IMR-90 (cell line): ENCODE measurements around the gene TCIRG1. TPM values are rescaled to one million over a fixed set of nuclear protein-coding genes. Genes with fewer than 3 reads are reported as not detected.

Experiments used
- ATAC-seq: fragments of 200-7000 bp; cut with Tn5 transposase; 2 replicates; pipeline ENCODE4 v1.9.1; 2020; ENCODE audit warnings: low read depth, mild to moderate bottlenecking, moderate library complexity
- BruUV-seq: library from RNA; stranded (reverse); fragments of 400-500 nt; replicated peaks from 2 replicates; lab custom pipeline; 2021; lab: Mats Ljungman, UMichigan
- CTCF ChIA-PET: fragments of 300-600 bp; formaldehyde crosslinking; extraction: SDS; loops from one replicate; lab custom pipeline; 2021; ENCODE audit warnings: antibody characterized with exemption; lab: Yijun Ruan, JAX
- POLR2A ChIA-PET: fragments of 300-600 bp; sonication (Branson Sonifier 250); formaldehyde crosslinking; loops from one replicate; lab custom pipeline; 2022; ENCODE audit warnings: antibody characterized with exemption; ENCODE audit not compliant: unreplicated experiment; lab: Charles Lee
- DNase-seq: peaks from one replicate; pipeline ENCODE4 v3.0.0; 2013
- H2AFZ ChIP-seq: replicated peaks from 2 replicates; pipeline ENCODE3; 2013; ENCODE audit warnings: low read length, mild to moderate bottlenecking; ENCODE audit not compliant: poor library complexity
- H2AK5ac ChIP-seq: 2 replicates; pipeline ENCODE4 v1.6.1; 2013; ENCODE audit warnings: low read depth, low read length, inconsistent platforms
- H2AK9ac ChIP-seq: replicated peaks from 2 replicates; pipeline ENCODE3; 2013; ENCODE audit warnings: mild to moderate bottlenecking, low read depth, low read length, moderate library complexity; ENCODE audit not compliant: poor library complexity
- H2BK120ac ChIP-seq: 2 replicates; pipeline ENCODE4 v1.6.1; 2013; ENCODE audit warnings: low read depth, low read length, inconsistent platforms
- H2BK15ac ChIP-seq: 3 replicates; pipeline ENCODE4 v1.6.1; 2013; ENCODE audit warnings: low read depth, low read length, inconsistent platforms
- H2BK20ac ChIP-seq: 2 replicates; pipeline ENCODE4 v1.6.1; 2013; ENCODE audit warnings: low read depth, mild to moderate bottlenecking, inconsistent platforms, low read length, moderate library complexity
- H2BK5ac ChIP-seq: 2 replicates; pipeline ENCODE4 v1.6.1; 2013; ENCODE audit warnings: mild to moderate bottlenecking, low read depth, low read length, inconsistent platforms; ENCODE audit not compliant: poor library complexity, severe bottlenecking
- H3K14ac ChIP-seq: replicated peaks from 2 replicates; pipeline ENCODE4 v1.6.1; 2013; ENCODE audit warnings: low read depth, low read length, inconsistent platforms
- H3K18ac ChIP-seq: 2 replicates; pipeline ENCODE4 v1.6.1; 2013; ENCODE audit warnings: low read depth, low read length, control low read depth
- H3K23ac ChIP-seq: 2 replicates; pipeline ENCODE4 v1.6.1; 2013; ENCODE audit warnings: low read depth, low read length, inconsistent platforms
- H3K27ac ChIP-seq: 2 replicates; pipeline ENCODE4 v1.5.1; 2013; ENCODE audit warnings: mild to moderate bottlenecking, control low read depth, low read length; ENCODE audit not compliant: insufficient read depth
- H3K27me3 ChIP-seq: 2 replicates; pipeline ENCODE4 v1.6.1; 2013; ENCODE audit warnings: low read length; ENCODE audit not compliant: control insufficient read depth, insufficient read depth
- H3K36me3 ChIP-seq: 2 replicates; pipeline ENCODE4 v1.6.1; 2013; ENCODE audit warnings: low read length, mixed read lengths; ENCODE audit not compliant: control insufficient read depth, insufficient read depth
- H3K4ac ChIP-seq: 2 replicates; pipeline ENCODE4 v1.6.1; 2013; ENCODE audit warnings: low read depth, low read length, inconsistent platforms
- H3K4me1 ChIP-seq: 2 replicates; pipeline ENCODE4 v1.6.1; 2013; ENCODE audit warnings: low read length, mixed read lengths; ENCODE audit not compliant: control insufficient read depth, insufficient read depth
- H3K4me2 ChIP-seq: 2 replicates; pipeline ENCODE4 v1.6.1; 2013; ENCODE audit warnings: low read depth, mild to moderate bottlenecking, control low read depth, low read length, moderate library complexity
- H3K4me3 ChIP-seq: 2 replicates; pipeline ENCODE4 v1.5.1; 2013; ENCODE audit warnings: low read depth, mild to moderate bottlenecking, control low read depth, low read length, moderate library complexity; ENCODE audit not compliant: insufficient read depth
- H3K56ac ChIP-seq: 2 replicates; pipeline ENCODE4 v1.6.1; 2013; ENCODE audit warnings: low read length, inconsistent platforms; ENCODE audit not compliant: insufficient read depth; ENCODE audit errors: extremely low read depth
- H3K79me1 ChIP-seq, 2 experiments: 2 replicates each; pipeline ENCODE4 v1.6.1; 2013; ENCODE audit warnings: low read length in 2 of 2, inconsistent platforms in 1 of 2, low read depth in 1 of 2
- H3K9ac ChIP-seq: 2 replicates; pipeline ENCODE4 v1.6.1; 2013; ENCODE audit warnings: low read depth, low read length, control low read depth
- H3K9me1 ChIP-seq: 2 replicates; pipeline ENCODE4 v1.6.1; 2013; ENCODE audit warnings: low read length, inconsistent platforms; ENCODE audit not compliant: insufficient read depth
- H3K9me3 ChIP-seq: 2 replicates; pipeline ENCODE4 v1.6.1; 2013; ENCODE audit warnings: low read length; ENCODE audit not compliant: control insufficient read depth, insufficient read depth
- H4K20me1 ChIP-seq: 2 replicates; pipeline ENCODE4 v1.6.1; 2013; ENCODE audit warnings: low read length, inconsistent platforms; ENCODE audit not compliant: insufficient read depth
- H4K5ac ChIP-seq: 2 replicates; pipeline ENCODE4 v1.6.1; 2013; ENCODE audit warnings: mild to moderate bottlenecking, low read depth, low read length, control low read depth
- H4K8ac ChIP-seq, 2 experiments: 2 replicates each; pipeline ENCODE4 v1.6.1; 2013; ENCODE audit warnings: low read depth in 2 of 2, low read length in 2 of 2, control low read depth in 1 of 2, inconsistent platforms in 1 of 2
- H4K91ac ChIP-seq: 2 replicates; pipeline ENCODE4 v1.6.1; 2013; ENCODE audit warnings: low read depth, low read length, inconsistent platforms; ENCODE audit not compliant: insufficient read depth
- CEBPB ChIP-seq: IDR thresholded peaks from 2 replicates; pipeline ENCODE4 v1.6.1; 2012; ENCODE audit warnings: low read depth, low read length, improper control_type of control experiment
- CHD1 ChIP-seq: IDR thresholded peaks from 2 replicates; pipeline ENCODE4 v1.6.1; 2012; ENCODE audit warnings: low read depth, low read length, improper control_type of control experiment
- FOS ChIP-seq: fragments of 150-350 bp; IDR thresholded peaks from 2 replicates; pipeline ENCODE4 v1.6.1; 2016; ENCODE audit warnings: low read depth, low read length
- MXI1 ChIP-seq: IDR thresholded peaks from 2 replicates; pipeline ENCODE4 v1.6.1; 2012; ENCODE audit warnings: low read depth, mild to moderate bottlenecking, low read length, moderate library complexity, borderline replicate concordance
- POLR2A ChIP-seq: IDR thresholded peaks from 2 replicates; pipeline ENCODE4 v1.6.1; 2012; ENCODE audit warnings: mild to moderate bottlenecking, low read depth, low read length
- RAD21 ChIP-seq: IDR thresholded peaks from 2 replicates; pipeline ENCODE4 v1.6.1; 2012; ENCODE audit warnings: low read length, improper control_type of control experiment
- RCOR1 ChIP-seq: IDR thresholded peaks from 2 replicates; pipeline ENCODE4 v1.6.1; 2012; ENCODE audit warnings: mild to moderate bottlenecking, low read length, improper control_type of control experiment; ENCODE audit not compliant: insufficient replicate concordance
- RFX5 ChIP-seq: IDR thresholded peaks from 2 replicates; pipeline ENCODE4 v1.8.0; 2012; ENCODE audit warnings: low read depth, mild to moderate bottlenecking, low read length, moderate library complexity
- WGBS, 2 experiments: methylation state at CpG; one replicate each; pipeline versions ENCODE4 v1.1.5 to v1.1.7; 2013; ENCODE audit warnings: missing lambda C conversion rate in 2 of 2; ENCODE audit not compliant: insufficient read length in 1 of 2; ENCODE audit errors: extremely low coverage in 2 of 2; 5-methylcytosine and 5-hydroxymethylcytosine counted together
- dilution Hi-C: fragments of 300-500 bp; cut with HindIII; formaldehyde crosslinking; loops from one replicate; pipeline ENCODE4 v1.14.3; 2018; ENCODE audit warnings: low sequenced_read_pairs; ENCODE audit not compliant: unreplicated experiment
- in situ Hi-C: fragments of 300-500 bp; cut with MboI; formaldehyde crosslinking; loops from 3 replicates; pipeline ENCODE4 v1.14.3; 2019; ENCODE audit warnings: low sequenced_read_pairs, inconsistent platforms, mixed read lengths
- intact Hi-C: fragments of 100-400 bp; cut with micrococcal nuclease; formaldehyde crosslinking; loops from 2 replicates; pipeline ENCODE4 v1.10.0; 2022
- polyA plus RNA-seq, 3 experiments: library from polyadenylated mRNA; depleted of rRNA; stranded (reverse); fragments of >200 nt; gene quantifications; 2 replicates each; pipeline ENCODE4 v1.2.3, GENCODE V29; 2012; ENCODE audit warnings: low replicate concordance in 1 of 3
- total RNA-seq: library from RNA; depleted of rRNA; stranded (reverse); fragments of >200 nt; gene quantifications from 2 replicates; pipeline ENCODE4 v1.2.3, GENCODE V29; 2012
- TF ChIP-seq, protein P1 (sequence below): fragments of 150-350 bp; IDR thresholded peaks from 2 replicates; pipeline ENCODE4 v1.6.1; 2017; ENCODE audit warnings: mild to moderate bottlenecking, antibody characterized with exemption, low read length, low read depth

Gene TCIRG1
- total and polyA plus RNA-seq, 2 of the 4 experiments (the other 2 are of a cell fraction) = 25.3 to 117 TPM

DNA sequence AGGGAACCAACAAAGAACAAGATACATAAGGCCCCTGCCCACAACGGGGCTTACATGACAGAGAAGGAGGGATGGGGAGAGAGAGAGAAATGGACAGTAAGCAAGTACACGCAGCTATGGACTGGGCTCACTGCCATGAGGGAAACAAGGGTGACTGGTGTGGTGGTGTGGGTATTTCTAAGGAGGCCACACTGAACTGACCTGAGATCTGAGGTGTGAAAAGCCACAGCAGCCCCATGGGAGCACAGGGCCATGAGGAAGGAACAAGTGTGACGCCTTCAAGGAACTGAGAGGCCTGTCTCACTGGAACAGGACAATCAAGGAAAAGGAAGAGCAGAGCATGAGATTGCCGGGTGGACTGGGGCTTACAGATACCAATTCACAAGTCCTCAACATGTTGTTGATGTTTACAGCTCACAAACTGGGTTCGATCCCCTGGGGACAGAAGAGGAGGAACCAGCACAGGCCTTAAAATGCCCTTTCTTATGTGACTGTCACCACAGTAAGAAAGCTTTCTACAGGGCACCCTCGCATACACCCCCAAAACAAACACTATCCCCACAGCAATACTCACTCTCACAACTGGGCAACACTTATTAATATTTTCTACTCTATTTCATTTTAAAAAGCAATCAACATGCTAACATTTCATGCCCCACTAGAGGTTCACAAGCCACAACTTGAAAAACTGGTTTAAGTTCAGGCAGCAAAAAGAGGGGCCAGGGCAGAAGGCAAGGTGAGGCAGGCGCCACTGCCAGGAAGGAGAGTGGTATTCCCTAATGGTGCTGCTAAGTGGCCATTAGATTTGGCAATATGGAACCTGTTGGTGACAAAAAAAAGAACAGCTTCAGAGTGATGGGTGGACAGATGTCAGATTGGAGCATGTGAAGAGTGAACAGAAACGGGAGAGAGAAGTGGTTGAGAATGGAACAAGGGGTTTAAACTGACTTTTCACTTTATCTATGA, 39.1 kb downstream of the TCIRG1 start:
- Histone ChIP-seq H3K4ac (no peak overlapping the region), H3K18ac (no peak overlapping the region), H2AK9ac (no peak overlapping the region), H2BK120ac (no peak overlapping the region), H3K36me3 (peaks cover 13% of the 10 kb centered on the region), H3K23ac (no peak overlapping the region; the same call in 1 of the 2 replicates), H3K4me1 (no peaks in the 10 kb centered on the region), H4K91ac (no peak overlapping the region), H2BK15ac (no peak overlapping the region), H4K5ac (no peak overlapping the region), H3K27me3 (no peaks in the 10 kb centered on the region), H3K27ac (no peak overlapping the region), H3K9me3 (no peaks in the 10 kb centered on the region), H4K8ac (no peak overlapping the region), H2AFZ (no peak overlapping the region), H2AK5ac (no peak overlapping the region), H3K14ac (no peak overlapping the region; the same call in 1 of the 2 replicates), H4K20me1 (peaks cover 3% of the 10 kb centered on the region; the same call in 1 of the 2 replicates), H3K4me2 (no peak overlapping the region), H3K9ac (no peak overlapping the region), H3K56ac (no peak overlapping the region), H2BK20ac (no peak overlapping the region), H2BK5ac (no peak overlapping the region), H3K79me1 (peaks cover 0 to 3% of the 10 kb centered on the region in 2 experiments; a peak in 1 of 4 replicates), H3K4me3 (no peak overlapping the region), H3K9me1 (peaks cover 6% of the 10 kb centered on the region)
- no TSS peak for BruUV-seq
- CTCF ChIA-PET = no interaction called here
- WGBS, 2 experiments = 84% methylated on average over 4 of the region's 8 CpGs; no CpG with 5 or more reads in 1 of the 2 experiments
- no peak for ATAC-seq
- POLR2A ChIA-PET = no interaction called here
- DNase-seq = peak; percentile 18
- TF ChIP-seq, protein P1, sequence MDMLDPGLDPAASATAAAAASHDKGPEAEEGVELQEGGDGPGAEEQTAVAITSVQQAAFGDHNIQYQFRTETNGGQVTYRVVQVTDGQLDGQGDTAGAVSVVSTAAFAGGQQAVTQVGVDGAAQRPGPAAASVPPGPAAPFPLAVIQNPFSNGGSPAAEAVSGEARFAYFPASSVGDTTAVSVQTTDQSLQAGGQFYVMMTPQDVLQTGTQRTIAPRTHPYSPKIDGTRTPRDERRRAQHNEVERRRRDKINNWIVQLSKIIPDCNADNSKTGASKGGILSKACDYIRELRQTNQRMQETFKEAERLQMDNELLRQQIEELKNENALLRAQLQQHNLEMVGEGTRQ = no peak
- TF ChIP-seq RCOR1 (no peak), RAD21 (no peak), CHD1 (no peak), RFX5 (no peak), MXI1 (no peak), POLR2A (no peak), FOS (no peak), CEBPB (no peak)
- in situ Hi-C loops = no loop called here
- intact Hi-C loops = no loop called here
- dilution Hi-C loops = no loop called here
